ENCODE data around the gene INO80.

Gene INO80

GRCh38 chr15:41116116-41116961, at the start of gene INO80:
TSS of gene INO80 (minus strand) at chr15:41116280. CDS start at chr15:41096310, 19,970 bp downstream.
- Mint-ChIP-seq H3K36me3 (ENCODE audit: low read depth) (peaks cover 24% of the 10 kb centered on the region), H3K9me3 (no peaks in the 10 kb centered on the region), H3K27ac (peak within 1 kb of the TSS; percentile 97), H3K4me3 (peak within 1 kb of the TSS; percentile 94), H3K4me1 (peaks cover 23% of the 10 kb centered on the region), H3K27me3 (ENCODE audit: low read depth, poor library complexity) (peaks cover 10% of the 10 kb centered on the region)
- peak; percentile 97 for DNase-seq
- TF ChIP-seq, protein P1, sequence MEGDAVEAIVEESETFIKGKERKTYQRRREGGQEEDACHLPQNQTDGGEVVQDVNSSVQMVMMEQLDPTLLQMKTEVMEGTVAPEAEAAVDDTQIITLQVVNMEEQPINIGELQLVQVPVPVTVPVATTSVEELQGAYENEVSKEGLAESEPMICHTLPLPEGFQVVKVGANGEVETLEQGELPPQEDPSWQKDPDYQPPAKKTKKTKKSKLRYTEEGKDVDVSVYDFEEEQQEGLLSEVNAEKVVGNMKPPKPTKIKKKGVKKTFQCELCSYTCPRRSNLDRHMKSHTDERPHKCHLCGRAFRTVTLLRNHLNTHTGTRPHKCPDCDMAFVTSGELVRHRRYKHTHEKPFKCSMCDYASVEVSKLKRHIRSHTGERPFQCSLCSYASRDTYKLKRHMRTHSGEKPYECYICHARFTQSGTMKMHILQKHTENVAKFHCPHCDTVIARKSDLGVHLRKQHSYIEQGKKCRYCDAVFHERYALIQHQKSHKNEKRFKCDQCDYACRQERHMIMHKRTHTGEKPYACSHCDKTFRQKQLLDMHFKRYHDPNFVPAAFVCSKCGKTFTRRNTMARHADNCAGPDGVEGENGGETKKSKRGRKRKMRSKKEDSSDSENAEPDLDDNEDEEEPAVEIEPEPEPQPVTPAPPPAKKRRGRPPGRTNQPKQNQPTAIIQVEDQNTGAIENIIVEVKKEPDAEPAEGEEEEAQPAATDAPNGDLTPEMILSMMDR (IDR thresholded peaks at IDR 0.05) = no peak

DNA sequence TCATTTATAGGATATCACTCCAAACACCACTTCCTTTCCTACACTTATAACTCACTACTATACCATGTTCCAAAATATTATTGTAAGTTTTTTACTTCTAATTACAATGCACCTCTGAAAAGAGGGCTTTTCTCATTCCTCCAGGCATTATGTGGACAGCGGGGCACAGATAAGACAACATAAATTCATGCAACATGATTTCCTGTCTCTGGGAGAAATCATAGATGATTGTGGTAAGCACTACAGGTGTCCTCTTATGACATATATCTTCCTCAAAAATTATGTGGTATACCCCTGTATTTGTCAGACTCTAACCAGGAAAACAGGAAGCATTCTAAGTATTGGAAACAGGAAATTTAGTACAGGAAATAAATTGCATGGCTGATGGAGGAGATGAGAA, 45.7 kb upstream of the INO80 start:
- TF ChIP-seq, protein P1 (IDR thresholded peaks at IDR 0.05) = no peak
- Mint-ChIP-seq H3K4me1 (no peaks in the 10 kb centered on the region), H3K36me3 (ENCODE audit: low read depth) (no peaks in the 10 kb centered on the region), H3K9me3 (no peaks in the 10 kb centered on the region), H3K27ac (no peak overlapping the region), H3K4me3 (no peak overlapping the region), H3K27me3 (ENCODE audit: low read depth, poor library complexity) (peaks cover 9% of the 10 kb centered on the region)
- DNase-seq = no peak

GRCh38 chr15:41161336-41161735, 45.3 kb upstream of the INO80 start:
- peaks cover 9% of the 10 kb centered on the region for H3K27me3 Mint-ChIP-seq (ENCODE audit: low read depth, poor library complexity)
- H3K27ac Mint-ChIP-seq = no peak overlapping the region
- H3K36me3 Mint-ChIP-seq (ENCODE audit: low read depth) = no peaks in the 10 kb centered on the region

DNA sequence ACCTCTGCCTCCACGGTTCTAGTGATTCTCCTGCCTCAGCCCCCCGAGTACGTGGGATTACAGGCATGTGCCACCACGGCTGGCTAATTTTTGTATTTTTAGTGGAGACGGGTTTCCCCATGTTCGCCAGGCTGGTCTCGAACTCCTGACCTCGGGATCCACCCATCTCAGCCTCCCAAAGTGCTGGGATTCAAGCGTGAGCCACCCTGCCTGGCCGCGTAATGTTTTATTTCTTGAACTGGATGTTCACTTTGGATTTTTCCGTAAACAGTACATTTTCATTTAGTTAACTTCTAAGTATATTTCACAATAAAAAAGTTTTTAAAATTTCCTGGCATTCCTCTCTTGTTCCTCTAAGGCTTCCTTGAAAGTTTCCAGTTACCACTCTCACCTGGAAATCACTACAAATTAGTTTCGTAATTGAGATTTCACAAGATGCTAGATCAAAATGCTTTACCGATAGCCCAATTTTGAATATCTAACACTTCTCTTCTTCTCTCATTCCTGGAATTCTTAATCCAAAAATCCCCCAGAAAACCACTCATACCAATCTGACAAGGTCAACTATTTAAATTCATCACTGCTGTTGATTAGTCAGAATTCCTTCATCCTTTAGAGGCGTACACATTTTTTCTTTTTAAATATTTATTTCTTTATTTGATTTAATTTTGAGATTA, 44.7 kb upstream of the INO80 start:
- Mint-ChIP-seq H3K27me3 (ENCODE audit: low read depth, poor library complexity) (peaks cover 9% of the 10 kb centered on the region), H3K4me3 (no peak overlapping the region), H3K9me3 (no peaks in the 10 kb centered on the region), H3K4me1 (no peaks in the 10 kb centered on the region), H3K27ac (no peak overlapping the region), H3K36me3 (ENCODE audit: low read depth) (no peaks in the 10 kb centered on the region)
- no peak for DNase-seq
- TF ChIP-seq, protein P1 (IDR thresholded peaks at IDR 0.05) = no peak

More at GRCh38 chr15:41161336-41161735, 45.3 kb upstream of the INO80 start:
- no peaks in the 10 kb centered on the region for H3K4me1 Mint-ChIP-seq
- H3K4me3 Mint-ChIP-seq = no peak overlapping the region
- no peak for DNase-seq
- H3K9me3 Mint-ChIP-seq = no peaks in the 10 kb centered on the region
- TF ChIP-seq, protein P1 (IDR thresholded peaks at IDR 0.05) = no peak

DNA sequence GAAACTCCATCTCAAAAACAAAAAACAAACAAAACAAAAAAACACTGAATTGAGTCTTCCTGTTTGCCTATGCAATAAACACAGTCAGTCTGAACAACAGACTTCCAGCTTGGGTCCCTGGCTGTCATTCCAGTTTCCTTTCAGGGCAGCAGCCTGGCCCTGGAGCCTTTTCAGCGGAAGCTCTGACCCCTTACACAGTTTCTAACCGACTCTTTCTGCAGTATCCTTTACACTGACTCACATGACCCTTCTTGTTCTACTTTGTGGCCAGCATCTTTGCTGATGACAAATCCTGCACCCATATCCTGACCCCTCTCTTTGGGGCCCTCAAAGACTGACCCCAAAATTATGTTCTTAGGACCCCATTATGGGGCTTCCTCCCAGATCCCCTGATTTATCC, 38.3 kb upstream of the INO80 start:
- H3K27ac Mint-ChIP-seq = peak overlapping the region; percentile 76
- peaks cover 20% of the 10 kb centered on the region for H3K4me1 Mint-ChIP-seq
- TF ChIP-seq, protein P1 (IDR thresholded peaks at IDR 0.05) = no peak
- H3K9me3 Mint-ChIP-seq = peaks cover 6% of the 10 kb centered on the region
- DNase-seq = no peak
- no peak overlapping the region for H3K4me3 Mint-ChIP-seq
- H3K36me3 Mint-ChIP-seq (ENCODE audit: low read depth) = no peaks in the 10 kb centered on the region
- no peaks in the 10 kb centered on the region for H3K27me3 Mint-ChIP-seq (ENCODE audit: low read depth, poor library complexity)
